ENCODE data around the gene CLDN5. TPM values are rescaled to one million over a fixed set of nuclear protein-coding genes. Genes with fewer than 3 reads are reported as not detected.

CLDN5 gene
- total RNA-seq, 4 donors from 2014 or later = 94.9 to 170 (median 117) TPM

DNA sequence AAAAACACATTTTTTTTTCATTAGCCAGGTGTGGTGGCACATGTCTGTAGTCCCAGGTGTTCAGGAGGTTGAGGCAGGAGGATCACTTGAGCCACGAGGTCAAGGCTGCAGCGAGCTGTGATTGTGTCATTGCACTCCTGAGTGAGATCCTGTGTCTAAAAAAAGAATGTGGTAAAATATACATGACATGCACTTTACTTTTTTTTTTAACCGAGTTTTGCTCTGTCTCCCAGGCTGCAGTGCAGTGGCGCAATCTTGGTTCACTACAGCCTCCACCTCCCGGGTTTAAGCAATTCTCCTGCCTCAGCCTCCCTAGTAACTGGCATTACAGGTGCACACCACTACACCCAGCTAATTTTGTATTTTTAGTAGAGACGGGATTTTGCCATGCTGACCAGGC is 22.5 kb upstream of the CLDN5 start:
- intact Hi-C loops (cut with DNase I; ENCODE audit: low total_unique reads) = no loop called here
- WGBS, 2 donors = 71 to 74% methylated on average over 6 of the region's 6 CpGs
- DNase-seq (ENCODE audit: low spot score in 2 of 2) = no peak
- TF ChIP-seq POLR2A (IDR thresholded peaks at IDR 0.05) = no peak
- TF ChIP-seq, protein P1, sequence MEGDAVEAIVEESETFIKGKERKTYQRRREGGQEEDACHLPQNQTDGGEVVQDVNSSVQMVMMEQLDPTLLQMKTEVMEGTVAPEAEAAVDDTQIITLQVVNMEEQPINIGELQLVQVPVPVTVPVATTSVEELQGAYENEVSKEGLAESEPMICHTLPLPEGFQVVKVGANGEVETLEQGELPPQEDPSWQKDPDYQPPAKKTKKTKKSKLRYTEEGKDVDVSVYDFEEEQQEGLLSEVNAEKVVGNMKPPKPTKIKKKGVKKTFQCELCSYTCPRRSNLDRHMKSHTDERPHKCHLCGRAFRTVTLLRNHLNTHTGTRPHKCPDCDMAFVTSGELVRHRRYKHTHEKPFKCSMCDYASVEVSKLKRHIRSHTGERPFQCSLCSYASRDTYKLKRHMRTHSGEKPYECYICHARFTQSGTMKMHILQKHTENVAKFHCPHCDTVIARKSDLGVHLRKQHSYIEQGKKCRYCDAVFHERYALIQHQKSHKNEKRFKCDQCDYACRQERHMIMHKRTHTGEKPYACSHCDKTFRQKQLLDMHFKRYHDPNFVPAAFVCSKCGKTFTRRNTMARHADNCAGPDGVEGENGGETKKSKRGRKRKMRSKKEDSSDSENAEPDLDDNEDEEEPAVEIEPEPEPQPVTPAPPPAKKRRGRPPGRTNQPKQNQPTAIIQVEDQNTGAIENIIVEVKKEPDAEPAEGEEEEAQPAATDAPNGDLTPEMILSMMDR (IDR thresholded peaks at IDR 0.05) = no peak
- no peak overlapping the region for H3K4me3 ChIP-seq (ENCODE audit: low read depth, poor library complexity, severe bottlenecking)

DNA sequence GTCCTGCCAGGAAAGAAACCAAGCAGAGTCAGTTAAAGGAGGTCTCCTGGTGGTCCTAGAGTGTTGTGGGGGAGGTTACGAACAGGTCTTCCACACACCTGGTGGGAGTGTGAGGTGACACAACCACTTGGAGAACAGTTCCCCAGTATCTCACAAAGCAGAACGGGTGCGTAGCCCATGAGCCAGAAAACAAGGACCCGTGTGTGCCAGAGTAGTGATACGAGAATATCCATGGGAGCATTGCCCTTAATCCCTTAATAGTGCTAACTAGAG is 21.7 kb upstream of the CLDN5 start:
- 75 to 84% methylated on average over 5 of the region's 5 CpGs for WGBS, 2 donors
- DNase-seq (ENCODE audit: low spot score in 2 of 2) = no peak
- no peak overlapping the region for H3K4me3 ChIP-seq (ENCODE audit: low read depth, poor library complexity, severe bottlenecking)
- no peak for TF ChIP-seq POLR2A (IDR thresholded peaks at IDR 0.05)
- TF ChIP-seq, protein P1 (IDR thresholded peaks at IDR 0.05) = no peak
- intact Hi-C loops (cut with DNase I; ENCODE audit: low total_unique reads) = no loop called here

DNA sequence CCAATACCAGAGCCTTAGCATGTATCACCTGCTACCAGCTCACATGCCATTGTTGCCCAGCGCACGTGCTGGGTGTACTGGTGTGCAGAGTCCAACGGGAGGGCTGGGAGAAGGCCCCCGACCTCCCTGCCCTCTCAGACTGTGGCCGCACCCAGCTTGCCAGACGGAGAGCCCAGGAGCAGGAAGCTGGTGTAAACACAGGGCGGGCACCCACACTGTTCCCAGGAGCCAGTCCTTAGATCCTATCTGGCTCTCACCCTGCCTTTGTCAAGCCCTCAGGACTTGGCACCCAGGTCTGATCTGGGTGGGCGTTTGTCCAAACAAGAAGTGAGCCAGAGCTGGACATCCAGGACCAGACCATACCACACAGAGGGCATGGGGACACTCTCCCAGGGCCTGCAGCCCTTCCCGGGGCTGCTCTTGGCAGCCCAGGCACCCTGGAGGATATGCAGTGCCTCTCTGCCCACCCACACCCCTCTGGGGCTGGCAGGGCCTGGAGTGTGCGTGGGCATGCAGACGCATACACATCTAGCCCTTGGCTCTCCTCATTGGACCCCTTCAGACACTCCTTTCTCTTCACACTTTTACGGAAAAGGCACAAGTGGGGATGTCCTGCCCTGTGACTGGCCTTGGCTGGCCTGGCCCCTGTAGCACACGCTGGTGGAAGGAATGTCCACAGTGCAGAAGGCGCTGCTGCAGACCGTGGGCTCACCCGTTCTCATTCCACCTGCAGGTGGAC is 19.9 kb upstream of the CLDN5 start:
- H3K4me3 ChIP-seq (ENCODE audit: low read depth, poor library complexity, severe bottlenecking) = no peak overlapping the region
- TF ChIP-seq, protein P1 (IDR thresholded peaks at IDR 0.05) = no peak
- no peak for TF ChIP-seq POLR2A (IDR thresholded peaks at IDR 0.05)
- intact Hi-C loops (cut with DNase I; ENCODE audit: low total_unique reads) = no loop called here
- 53 to 61% methylated on average over 14 to 15 of the region's 16 CpGs for WGBS, 2 donors
- no peak for DNase-seq (ENCODE audit: low spot score in 2 of 2)

DNA sequence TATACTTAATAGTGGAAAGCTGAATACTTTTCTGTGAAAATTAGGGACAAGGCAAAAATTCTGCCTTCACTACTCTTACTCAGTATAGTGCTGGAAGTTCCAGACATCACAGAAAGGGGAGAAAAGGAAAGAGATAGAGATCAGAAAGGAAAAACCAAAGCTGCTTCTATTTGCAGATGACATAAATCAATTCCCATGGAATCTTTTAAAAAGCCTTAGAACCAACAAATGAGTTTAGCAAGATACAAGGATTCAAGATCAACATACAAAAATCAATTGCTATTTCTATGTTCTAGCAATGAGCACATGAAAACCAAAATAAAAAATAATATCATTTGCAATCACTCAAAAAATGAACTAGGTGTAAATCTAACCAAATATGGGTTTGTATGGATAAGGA is 16.2 kb upstream of the CLDN5 start:
- TF ChIP-seq POLR2A (IDR thresholded peaks at IDR 0.05) = no peak
- TF ChIP-seq, protein P1 (IDR thresholded peaks at IDR 0.05) = no peak
- intact Hi-C loops (cut with DNase I; ENCODE audit: low total_unique reads) = no loop called here
- no peak for DNase-seq (ENCODE audit: low spot score in 2 of 2)

DNA sequence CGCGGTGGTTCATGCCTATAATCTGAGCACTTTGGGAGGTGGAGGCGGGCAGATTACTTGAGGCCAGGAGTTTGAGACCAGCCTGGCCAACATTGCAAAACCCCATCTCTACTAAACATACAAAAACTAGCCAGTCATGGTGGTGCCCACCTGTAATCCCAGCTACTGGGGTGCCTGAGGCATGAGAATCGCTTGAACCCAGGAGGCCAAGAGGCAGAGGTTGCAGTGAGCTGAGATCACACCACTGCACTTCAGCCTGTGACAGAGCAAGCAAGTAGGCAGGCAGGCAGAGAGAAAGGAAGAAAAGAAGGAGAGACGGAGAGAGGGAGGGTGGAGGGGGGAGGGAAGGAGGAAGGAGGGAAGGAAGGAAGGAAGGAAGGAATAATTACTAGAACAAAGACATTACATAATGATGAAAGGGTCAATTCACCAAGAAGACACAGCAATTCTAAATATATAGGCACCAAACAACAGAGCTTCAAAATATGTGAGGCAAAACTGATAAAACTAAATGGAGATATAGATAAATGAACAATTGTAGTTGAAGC is 13.8 kb upstream of the CLDN5 start:
- TF ChIP-seq POLR2A (IDR thresholded peaks at IDR 0.05) = no peak
- TF ChIP-seq, protein P1 (IDR thresholded peaks at IDR 0.05) = no peak
- intact Hi-C loops (cut with DNase I; ENCODE audit: low total_unique reads) = no loop called here
- WGBS, 2 donors = 89 to 91% methylated on average over 5 of the region's 5 CpGs
- DNase-seq (ENCODE audit: low spot score in 2 of 2) = no peak
- H3K4me3 ChIP-seq (ENCODE audit: low read depth, poor library complexity, severe bottlenecking) = no peak overlapping the region

More for the DNA sequence above, 16.2 kb upstream of the CLDN5 start:
- no peak overlapping the region for H3K4me3 ChIP-seq (ENCODE audit: low read depth, poor library complexity, severe bottlenecking)

GRCh38 chr22:19536564-19536963 is 12.4 kb upstream of the CLDN5 start:
- intact Hi-C loops (cut with DNase I; ENCODE audit: low total_unique reads) = no loop called here
- no peak overlapping the region for H3K4me3 ChIP-seq (ENCODE audit: low read depth, poor library complexity, severe bottlenecking)
- WGBS, 2 donors = 87 to 89% methylated on average over 9 of the region's 9 CpGs
- TF ChIP-seq, protein P1 (IDR thresholded peaks at IDR 0.05) = no peak
- TF ChIP-seq POLR2A (IDR thresholded peaks at IDR 0.05) = no peak
- DNase-seq (ENCODE audit: low spot score in 2 of 2) = no peak
